Tongue (tissue), 3 donors: ENCODE measurements around the gene CD5L. TPM values are rescaled to one million over a fixed set of nuclear protein-coding genes. Genes with fewer than 3 reads are reported as not detected.
A peak's percentile ranks its signal among the peaks of the same experiment; 100 is the strongest.

ENCODE experiments used
- DNase-seq: peaks from one replicate; pipeline ENCODE4 v3.0.0-alpha.2; 2015
- small RNA-seq: library from RNA; depleted of rRNA; stranded (forward); fragments of <200 nt; gene quantifications from one replicate; pipeline ENCODE3, GENCODE V24; 2014; ENCODE audit warnings: low replicate concordance
- total RNA-seq: library from RNA; depleted of rRNA; stranded (reverse); fragments of >200 nt; gene quantifications from one replicate; pipeline ENCODE4 v1.2.3, GENCODE V29; 2014

CD5L gene
- total RNA-seq, 1 donor from 2014 or later: not detected

DNA sequence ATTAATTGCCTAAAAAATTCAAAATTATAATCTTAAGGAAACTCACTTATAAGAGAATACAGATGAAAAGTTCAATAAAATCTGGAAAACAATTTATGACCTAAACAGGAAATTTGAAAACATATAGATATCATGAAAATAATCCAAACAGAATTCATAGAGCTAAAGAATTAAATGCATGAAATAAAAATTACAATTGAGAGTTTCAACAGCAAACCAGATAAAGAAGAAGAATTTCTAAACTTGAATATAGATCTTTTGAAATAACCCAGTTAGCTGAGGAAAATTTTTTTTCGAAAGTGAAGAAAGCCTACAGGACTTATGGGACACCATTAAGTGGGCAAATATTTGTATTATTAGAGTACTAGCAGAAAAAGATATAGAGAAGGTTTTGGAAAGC, 28.3 kb downstream of the CD5L start:
- no peak for DNase-seq

GRCh38 chr1:157806431-157807149, 35.0 kb downstream of the CD5L start:
- DNase-seq: no peak

DNA sequence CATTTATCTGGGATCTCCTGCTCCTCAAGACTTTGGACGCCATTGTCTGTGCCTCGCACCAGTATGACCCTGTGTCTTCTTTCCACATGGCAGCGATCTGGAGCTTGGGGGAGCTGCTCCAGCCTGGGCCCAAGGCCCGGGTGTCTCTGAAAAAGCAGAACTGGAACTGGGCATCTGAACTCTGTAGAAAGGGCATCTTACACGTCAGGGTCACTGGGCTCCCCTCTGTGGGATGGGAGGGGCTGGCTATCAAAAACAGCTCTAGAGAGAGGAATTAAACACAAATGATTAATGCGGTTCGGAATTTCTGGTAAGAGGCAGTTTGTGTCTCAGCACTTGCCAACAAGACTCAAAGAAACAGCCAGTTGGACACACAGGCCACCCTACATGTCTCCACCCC, 37.8 kb downstream of the CD5L start:
- DNase-seq: no peak

- DNase-seq: no peak
These were observed 41.6 kb downstream of the CD5L start for GRCh38 chr1:157799996-157800395.

GRCh38 chr1:157798211-157798610, 43.4 kb downstream of the CD5L start:
- no peak for DNase-seq

- DNase-seq: no peak
These were observed 56.4 kb downstream of the CD5L start for GRCh38 chr1:157785248-157785647.

DNA sequence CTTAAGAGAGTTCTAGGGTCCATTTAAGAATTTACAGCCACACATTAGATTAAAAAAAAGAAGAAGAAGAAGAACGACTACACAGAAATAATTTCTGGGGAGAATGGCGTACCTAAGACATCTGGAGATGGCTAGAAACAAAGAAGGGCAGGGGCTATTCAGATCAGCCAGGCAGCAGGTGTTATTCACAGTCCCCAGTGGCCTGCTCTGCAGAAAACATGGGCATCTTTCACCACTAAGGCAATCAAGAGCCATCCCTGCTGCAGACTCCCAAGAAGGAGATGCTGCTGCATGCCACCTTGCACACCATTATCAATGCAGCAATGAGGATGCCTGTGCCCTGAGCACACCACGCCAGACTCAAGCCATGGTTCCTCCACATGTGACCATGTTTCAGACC, 56.8 kb downstream of the CD5L start:
- DNase-seq: no peak

GRCh38 chr1:157782931-157783330, 58.7 kb downstream of the CD5L start:
- DNase-seq: no peak

GRCh38 chr1:157781048-157781447, 60.6 kb downstream of the CD5L start:
- peak; percentile 10 for DNase-seq

Small RNA genes lying within 50 kb of the gene (small RNA-seq; reads per million reads assigned to genes)
- not detected for gene MRPS21P2

Other genes starting within 250 kb of the CD5L start
- gene FCRL4, start 243.7 kb downstream of the CD5L start, total RNA-seq: not detected
- not detected for gene FCRL3, start 141.0 kb downstream of the CD5L start, total RNA-seq
- gene FCRL2, start 64.7 kb downstream of the CD5L start, total RNA-seq: 0.10 TPM
- 1.2 TPM for gene FCRL1, start 21.7 kb downstream of the CD5L start, total RNA-seq
- 46.2 TPM for gene KIRREL1, start 151.8 kb upstream of the CD5L start, total RNA-seq